Measurements from ENCODE around the gene RPS3. TPM values are rescaled to one million over a fixed set of nuclear protein-coding genes. Genes with fewer than 3 reads are reported as not detected.

The RPS3 gene
- total and polyA plus RNA-seq, 2 donors (not counting 1 experiment from before 2014, with no cell fraction given), result 3,389 to 3,642 TPM

GRCh38 chr11:75351791-75352587, 47.3 kb upstream of the RPS3 start:
- Histone ChIP-seq H3K4me3 (ENCODE audit: control extremely low read depth in 1 of 5, extremely low read depth in 1 of 5, insufficient read depth in 1 of 5, low read depth in 2 of 5, low read length in 4 of 5) (peak overlapping the region; percentile 33 to 64 (median 53)), H3K9me3 (ENCODE audit: control extremely low read depth in 1 of 3, control insufficient read depth in 2 of 3, insufficient read depth in 1 of 3, low read length in 2 of 3) (no peaks in the 10 kb centered on the region), H3K4me1 (ENCODE audit: control insufficient read depth in 2 of 2, insufficient read depth in 2 of 2, low read length in 2 of 2) (peaks cover 8 to 19% of the 10 kb centered on the region in 2 donors), H3K27ac (ENCODE audit: low read length in 2 of 2) (no peak overlapping the region), H3K36me3 (replicated peaks in 1 of 2; ENCODE audit: control extremely low read depth in 1 of 2, control insufficient read depth in 1 of 2, extremely low read depth in 1 of 2, insufficient read depth in 2 of 2, low read length in 1 of 2) (no peaks in the 10 kb centered on the region), H3K79me2 (ENCODE audit: control insufficient read depth, insufficient read depth, low read length) (no peaks in the 10 kb centered on the region), H3K27me3 (replicated peaks in 1 of 4; ENCODE audit: control extremely low read depth in 1 of 4, control insufficient read depth in 3 of 4, insufficient read depth in 4 of 4, low read length in 3 of 4) (peaks cover 0 to 26% (median 0%) of the 10 kb centered on the region in 4 experiments), H4K20me1 (ENCODE audit: control insufficient read depth, insufficient read depth, low read length, poor library complexity, severe bottlenecking) (no peaks in the 10 kb centered on the region), H2AFZ (ENCODE audit: insufficient read depth, low read depth, low read length, poor library complexity, severe bottlenecking) (peak overlapping the region; percentile 86), H3K9ac (ENCODE audit: low read length) (peak overlapping the region; percentile 62), H3K4me2 (replicated peaks; ENCODE audit: low read depth, low read length, poor library complexity, severe bottlenecking) (peak overlapping the region; percentile 85)
- ChIA-PET CTCF (interaction anchor here (1.0 to 1.3 kb wide), 2 partner anchors 32 to 72 kb away, joined by 3 to 4 read pairs; no protein-coding TSS in a partner anchor), POLR2A (interaction anchor here (0.6 to 0.9 kb wide), 2 partner anchors 12 to 15 kb away, joined by 4 to 6 read pairs; no protein-coding TSS in a partner anchor)
- intact Hi-C loops (cut with micrococcal nuclease), result no loop called here
- no peaks in the 10 kb centered on the region for H3K9me3 Mint-ChIP-seq (ENCODE audit: insufficient read depth)
- DNase-seq, result peak; percentile 71
- H3K27ac Mint-ChIP-seq, result peak overlapping the region; percentile 61
- ATAC-seq (ENCODE audit: low read depth), result peak; percentile 67
- TF ChIP-seq EZH2 (IDR thresholded peaks at IDR 0.05; ENCODE audit: borderline replicate concordance, insufficient read depth, low read depth, low read length, poor library complexity, severe bottlenecking) (no peak), CTCF (IDR thresholded peaks at IDR 0.05) (no peak)
- under 1% methylated on average over 57 of the region's 64 CpGs for WGBS (ENCODE audit: insufficient coverage)
- H3K27me3 Mint-ChIP-seq, result peaks cover 16% of the 10 kb centered on the region
- H3K4me3 Mint-ChIP-seq, result peak overlapping the region; percentile 89
- peaks cover 25% of the 10 kb centered on the region for H3K4me1 Mint-ChIP-seq
